Measurements from ENCODE around the gene MYH7.

MYH7 gene

GRCh38 chr14:23380197-23380914, 55.1 kb downstream of the MYH7 start:
- ATAC-seq = peak; percentile 35

DNA sequence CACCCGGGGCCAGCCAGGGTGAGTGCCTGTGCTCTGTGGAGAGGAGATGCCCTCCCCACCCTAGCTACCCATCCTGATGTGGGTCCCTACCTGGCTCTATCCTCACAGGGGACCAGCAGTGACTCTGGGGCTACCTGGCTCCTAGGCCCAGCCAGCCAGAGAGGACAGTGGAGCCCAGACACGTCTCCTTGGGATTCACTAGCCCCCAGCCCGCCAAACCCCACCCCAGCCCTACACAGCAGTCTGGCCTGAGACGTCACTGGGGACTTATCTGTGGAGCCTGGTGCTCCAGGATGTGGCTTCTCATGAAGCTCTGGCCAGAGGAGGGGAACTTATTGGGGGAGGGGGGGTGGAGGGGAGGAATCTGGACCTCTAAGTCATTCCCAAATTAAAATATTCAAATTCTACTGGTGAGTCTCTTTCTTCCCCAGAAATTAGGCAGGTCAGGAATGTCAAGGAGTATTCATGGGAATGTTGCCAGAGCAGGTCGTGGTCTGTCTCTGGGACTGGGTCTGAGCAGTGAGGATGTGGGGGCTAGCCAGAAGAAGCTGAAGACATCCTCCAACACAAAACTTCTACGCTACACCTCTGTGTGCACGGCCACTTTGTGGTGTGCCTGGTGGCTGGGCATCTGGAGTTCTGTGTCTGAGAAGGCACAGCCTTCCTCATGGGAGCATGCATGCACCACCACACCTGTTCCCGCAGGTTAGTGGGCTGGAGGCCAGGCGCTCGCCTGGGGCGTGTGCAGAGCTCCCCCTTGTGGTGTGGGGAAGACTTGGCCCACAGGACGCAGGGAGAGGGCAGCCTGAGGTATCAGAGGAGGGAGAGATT, 55.9 kb downstream of the MYH7 start:
- peak; percentile 89 for ATAC-seq
- TF ChIP-seq SNAI2 (CRISPR knock-in tag; IDR thresholded peaks at IDR 0.05) = no peak
- TF ChIP-seq GLIS3 (CRISPR knock-in tag; IDR thresholded peaks at IDR 0.05) = no peak

More at GRCh38 chr14:23380197-23380914, 55.1 kb downstream of the MYH7 start:
- TF ChIP-seq CSDC2 (CRISPR knock-in tag; IDR thresholded peaks at IDR 0.05) (no peak), POU6F1 (CRISPR knock-in tag; IDR thresholded peaks at IDR 0.05; ENCODE audit: borderline replicate concordance, low read depth) (no peak), PPARA (CRISPR knock-in tag; IDR thresholded peaks at IDR 0.05; ENCODE audit: borderline replicate concordance) (no peak), ZFP3 (CRISPR knock-in tag; IDR thresholded peaks at IDR 0.05) (no peak), BACH2 (CRISPR knock-in tag; IDR thresholded peaks at IDR 0.05; ENCODE audit: borderline replicate concordance) (no peak), ZC3H10 (CRISPR knock-in tag; IDR thresholded peaks at IDR 0.05) (no peak), ZFP30 (CRISPR knock-in tag; IDR thresholded peaks at IDR 0.05) (no peak), TCF4 (CRISPR knock-in tag; IDR thresholded peaks at IDR 0.05; ENCODE audit: borderline replicate concordance) (no peak)
- TF ChIP-seq, protein P1, sequence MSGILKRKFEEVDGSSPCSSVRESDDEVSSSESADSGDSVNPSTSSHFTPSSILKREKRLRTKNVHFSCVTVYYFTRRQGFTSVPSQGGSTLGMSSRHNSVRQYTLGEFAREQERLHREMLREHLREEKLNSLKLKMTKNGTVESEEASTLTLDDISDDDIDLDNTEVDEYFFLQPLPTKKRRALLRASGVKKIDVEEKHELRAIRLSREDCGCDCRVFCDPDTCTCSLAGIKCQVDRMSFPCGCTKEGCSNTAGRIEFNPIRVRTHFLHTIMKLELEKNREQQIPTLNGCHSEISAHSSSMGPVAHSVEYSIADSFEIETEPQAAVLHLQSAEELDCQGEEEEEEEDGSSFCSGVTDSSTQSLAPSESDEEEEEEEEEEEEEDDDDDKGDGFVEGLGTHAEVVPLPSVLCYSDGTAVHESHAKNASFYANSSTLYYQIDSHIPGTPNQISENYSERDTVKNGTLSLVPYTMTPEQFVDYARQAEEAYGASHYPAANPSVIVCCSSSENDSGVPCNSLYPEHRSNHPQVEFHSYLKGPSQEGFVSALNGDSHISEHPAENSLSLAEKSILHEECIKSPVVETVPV (CRISPR knock-in tag; IDR thresholded peaks at IDR 0.05) = no peak

GRCh38 chr14:23378612-23379220, 56.7 kb downstream of the MYH7 start:
- TF ChIP-seq TOX (CRISPR knock-in tag; IDR thresholded peaks at IDR 0.05; ENCODE audit: borderline replicate concordance) (no peak), ARNTL (CRISPR knock-in tag; IDR thresholded peaks at IDR 0.05; ENCODE audit: borderline replicate concordance, low read depth) (no peak), ZNF70 (CRISPR knock-in tag; IDR thresholded peaks at IDR 0.05) (no peak), ZNF8 (CRISPR knock-in tag; IDR thresholded peaks at IDR 0.05) (no peak), ZC3H10 (CRISPR knock-in tag; IDR thresholded peaks at IDR 0.05) (no peak), POU6F1 (CRISPR knock-in tag; IDR thresholded peaks at IDR 0.05; ENCODE audit: borderline replicate concordance, low read depth) (no peak), ZFP30 (CRISPR knock-in tag; IDR thresholded peaks at IDR 0.05) (no peak), PPARA (CRISPR knock-in tag; IDR thresholded peaks at IDR 0.05; ENCODE audit: borderline replicate concordance) (no peak), GLIS3 (CRISPR knock-in tag; IDR thresholded peaks at IDR 0.05) (no peak), BACH2 (CRISPR knock-in tag; IDR thresholded peaks at IDR 0.05; ENCODE audit: borderline replicate concordance) (no peak), TCF4 (CRISPR knock-in tag; IDR thresholded peaks at IDR 0.05; ENCODE audit: borderline replicate concordance) (no peak)
- TF ChIP-seq, protein P1 (CRISPR knock-in tag; IDR thresholded peaks at IDR 0.05) = no peak
- TF ChIP-seq, protein P2, sequence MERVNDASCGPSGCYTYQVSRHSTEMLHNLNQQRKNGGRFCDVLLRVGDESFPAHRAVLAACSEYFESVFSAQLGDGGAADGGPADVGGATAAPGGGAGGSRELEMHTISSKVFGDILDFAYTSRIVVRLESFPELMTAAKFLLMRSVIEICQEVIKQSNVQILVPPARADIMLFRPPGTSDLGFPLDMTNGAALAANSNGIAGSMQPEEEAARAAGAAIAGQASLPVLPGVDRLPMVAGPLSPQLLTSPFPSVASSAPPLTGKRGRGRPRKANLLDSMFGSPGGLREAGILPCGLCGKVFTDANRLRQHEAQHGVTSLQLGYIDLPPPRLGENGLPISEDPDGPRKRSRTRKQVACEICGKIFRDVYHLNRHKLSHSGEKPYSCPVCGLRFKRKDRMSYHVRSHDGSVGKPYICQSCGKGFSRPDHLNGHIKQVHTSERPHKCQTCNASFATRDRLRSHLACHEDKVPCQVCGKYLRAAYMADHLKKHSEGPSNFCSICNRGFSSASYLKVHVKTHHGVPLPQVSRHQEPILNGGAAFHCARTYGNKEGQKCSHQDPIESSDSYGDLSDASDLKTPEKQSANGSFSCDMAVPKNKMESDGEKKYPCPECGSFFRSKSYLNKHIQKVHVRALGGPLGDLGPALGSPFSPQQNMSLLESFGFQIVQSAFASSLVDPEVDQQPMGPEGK (CRISPR knock-in tag; IDR thresholded peaks at IDR 0.05; ENCODE audit: borderline replicate concordance) = no peak
- ATAC-seq = no peak
